Pulmonary artery endothelial cell (primary cell): Measurements from ENCODE around the gene DPH1. TPM values are rescaled to one million over a fixed set of nuclear protein-coding genes. Genes with fewer than 3 reads are reported as not detected.
A peak's percentile ranks its signal among the peaks of the same experiment; 100 is the strongest.
"Not testable (repeated sequence)": the region's sequence is repeated elsewhere in the genome, so short reads cannot be mapped to it uniquely, and the experiment has no call there.

Source experiments
- DNase-seq: peaks from one replicate; pipeline ENCODE4 v3.0.0-alpha.2; 2011; ENCODE audit warnings: low read depth, low spot score
- total RNA-seq: library from RNA; depleted of rRNA; stranded (reverse); fragments of >200 nt; gene quantifications from 2 replicates; pipeline ENCODE4 v1.2.3, GENCODE V29; 2014

DPH1 gene
- total RNA-seq = 13.2 and 18.4 TPM in 2 replicates

GRCh38 chr17:2029911-2030778 is at the start of gene DPH1:
DPH1 (plus strand) TSS chr17:2030153; CDS start chr17:2030170, 17 bp downstream.
- DNase-seq = peak; percentile 75

DNA sequence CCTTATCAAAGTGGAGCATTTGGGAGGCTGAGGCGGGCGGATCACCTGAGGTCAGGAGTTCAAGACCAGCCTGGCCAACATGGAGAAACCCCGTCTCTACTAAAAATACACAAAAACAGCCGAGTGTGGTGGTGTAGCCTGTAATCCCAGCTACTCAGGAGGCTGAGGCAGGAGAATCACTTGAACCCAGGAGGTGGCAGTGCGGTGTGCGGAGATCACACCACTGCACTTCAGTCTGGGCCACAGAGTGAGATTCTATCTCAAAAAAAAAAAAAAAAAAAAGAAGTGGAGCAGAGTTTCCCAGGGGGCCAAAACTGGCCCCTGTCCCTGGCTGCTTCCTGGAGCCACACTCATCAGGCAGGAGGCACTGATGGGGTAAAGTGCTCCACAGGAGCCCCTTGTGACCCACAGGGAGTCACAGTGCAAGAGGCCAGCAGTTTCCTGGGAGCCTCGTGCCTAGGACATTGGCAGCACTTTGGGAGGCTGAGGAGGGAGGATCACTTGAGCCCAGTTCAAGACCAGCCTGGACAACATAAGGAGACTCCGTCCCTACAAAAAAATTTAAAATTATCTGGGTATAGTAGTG is 49.2 kb upstream of the DPH1 start:
- no peak for DNase-seq

GRCh38 chr17:1982793-1983366 is 47.1 kb upstream of the DPH1 start:
- not testable (repeated sequence) for DNase-seq

DNA sequence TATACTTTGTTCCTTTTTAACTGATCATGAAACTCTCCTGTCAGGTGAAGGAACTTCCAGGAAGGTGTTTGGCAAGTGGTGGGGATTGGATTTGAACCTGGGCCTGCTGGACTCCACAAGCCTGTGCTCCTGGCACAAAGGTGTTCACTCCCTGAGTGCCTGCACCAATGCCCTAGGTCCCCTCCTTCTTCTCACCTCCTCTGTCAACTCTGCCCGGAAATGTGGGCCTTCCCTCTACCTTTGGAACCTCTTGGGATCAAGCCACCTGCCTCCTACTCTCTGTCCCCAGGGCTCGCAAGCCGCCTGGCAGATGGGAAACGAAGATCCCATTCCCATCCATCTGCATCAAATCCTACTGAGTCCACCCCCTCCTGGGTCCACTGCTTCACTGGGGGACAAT is 44.9 kb upstream of the DPH1 start:
- no peak for DNase-seq

GRCh38 chr17:1985686-1986085 is 44.3 kb upstream of the DPH1 start:
- DNase-seq = no peak

DNA sequence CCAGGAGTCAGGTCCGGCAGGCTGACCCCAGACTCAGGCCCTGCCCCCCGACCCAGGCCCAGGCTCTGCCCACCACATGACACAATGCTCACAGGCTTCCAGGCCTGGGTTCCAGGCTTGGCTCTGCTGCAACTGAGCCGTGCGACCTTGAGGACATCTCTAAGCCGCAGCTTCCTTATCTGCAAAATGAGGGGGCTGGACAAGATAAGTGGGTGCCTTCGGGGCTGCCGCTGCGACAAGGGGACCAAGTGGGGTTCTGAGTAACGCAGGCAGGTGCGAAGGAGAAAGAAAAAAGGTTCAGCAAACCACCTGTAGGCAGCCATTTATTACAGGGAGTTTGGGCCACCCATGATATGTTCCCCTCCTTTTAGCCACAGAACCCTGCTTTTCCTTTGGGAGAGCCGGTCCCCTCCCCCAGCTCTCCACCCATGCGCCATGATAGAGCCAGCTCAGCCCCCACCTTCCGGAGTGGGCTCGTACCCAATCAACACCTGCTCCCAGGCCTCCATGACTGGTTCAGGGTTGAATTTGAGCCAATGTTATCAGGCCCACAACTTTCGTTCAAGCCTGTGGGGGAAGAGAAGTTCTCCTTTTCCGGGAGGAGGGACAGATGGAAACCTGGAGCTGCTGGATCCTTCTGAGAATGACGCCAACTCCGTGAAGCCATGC is 43.0 kb upstream of the DPH1 start:
- no peak for DNase-seq

DNA sequence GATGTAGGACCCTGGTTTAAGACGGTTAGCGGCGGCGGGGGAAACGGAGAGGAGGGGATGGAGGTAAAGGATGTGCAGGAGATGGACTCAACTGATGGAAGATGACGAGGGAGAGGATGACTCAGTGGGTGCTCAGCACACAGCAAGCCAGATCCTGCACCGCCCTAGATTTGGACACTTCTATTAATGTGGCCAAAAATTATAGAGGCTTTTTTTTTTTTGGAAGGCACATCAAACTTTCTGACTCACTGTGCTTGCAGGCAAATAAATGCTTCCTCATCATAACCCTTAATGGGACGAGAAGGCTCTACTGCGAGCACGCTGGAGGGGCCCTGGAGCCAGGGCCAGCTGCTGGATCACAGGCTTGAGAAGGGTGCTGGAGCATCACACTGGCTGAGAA is 40.8 kb upstream of the DPH1 start:
- no peak for DNase-seq

- DNase-seq = no peak
Observed at GRCh38 chr17:1992541-1992940, 37.4 kb upstream of the DPH1 start.

GRCh38 chr17:1994707-1995106 is 35.2 kb upstream of the DPH1 start:
- DNase-seq = no peak

- no peak for DNase-seq
Observed at GRCh38 chr17:1995321-1995892, 34.5 kb upstream of the DPH1 start.

DNA sequence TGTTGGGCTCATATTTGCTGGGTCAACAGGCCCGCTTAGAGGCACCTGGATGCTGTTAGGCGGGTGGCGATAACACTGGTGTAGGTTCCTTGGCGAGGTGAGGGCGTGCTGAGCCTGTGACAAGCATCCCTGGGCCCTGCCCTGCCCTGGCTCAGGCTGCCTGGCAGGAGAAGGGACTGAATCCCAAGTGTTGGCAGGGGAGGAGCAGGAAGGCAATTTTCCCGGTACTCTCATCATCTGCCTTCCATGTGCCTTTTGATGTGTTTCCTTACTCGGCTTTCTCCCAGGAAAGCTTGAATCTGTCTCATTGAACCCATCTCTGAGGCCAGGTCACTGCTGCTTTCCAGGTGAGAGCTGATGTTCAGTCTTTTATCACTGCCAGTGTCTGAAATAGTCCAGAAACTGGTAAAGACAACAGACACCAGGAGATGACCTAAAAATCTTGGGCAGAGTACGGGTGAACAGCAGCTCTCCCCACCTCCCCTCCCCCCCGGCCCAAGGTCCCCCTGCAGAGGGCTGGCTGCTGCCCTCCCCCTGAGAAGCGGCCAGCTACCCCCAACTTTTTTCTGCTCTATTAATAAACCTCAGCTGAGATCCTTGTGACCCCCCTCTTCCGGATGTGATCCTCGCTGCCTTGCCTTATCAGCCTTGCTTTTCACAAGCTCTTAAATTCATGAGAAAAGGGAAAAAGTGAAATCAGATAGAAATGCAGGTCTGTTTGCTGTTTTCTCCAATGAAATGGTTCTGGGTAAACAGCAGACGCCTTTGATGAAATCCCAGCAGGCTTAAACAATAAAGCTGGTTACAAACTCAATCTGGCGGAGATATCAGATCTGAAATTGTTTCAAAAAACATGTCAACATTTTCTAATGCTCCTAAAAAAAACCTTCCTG is 33.8 kb upstream of the DPH1 start:
- DNase-seq = no peak

- DNase-seq = no peak
Observed at GRCh38 chr17:1996800-1997288, 33.1 kb upstream of the DPH1 start.

DNA sequence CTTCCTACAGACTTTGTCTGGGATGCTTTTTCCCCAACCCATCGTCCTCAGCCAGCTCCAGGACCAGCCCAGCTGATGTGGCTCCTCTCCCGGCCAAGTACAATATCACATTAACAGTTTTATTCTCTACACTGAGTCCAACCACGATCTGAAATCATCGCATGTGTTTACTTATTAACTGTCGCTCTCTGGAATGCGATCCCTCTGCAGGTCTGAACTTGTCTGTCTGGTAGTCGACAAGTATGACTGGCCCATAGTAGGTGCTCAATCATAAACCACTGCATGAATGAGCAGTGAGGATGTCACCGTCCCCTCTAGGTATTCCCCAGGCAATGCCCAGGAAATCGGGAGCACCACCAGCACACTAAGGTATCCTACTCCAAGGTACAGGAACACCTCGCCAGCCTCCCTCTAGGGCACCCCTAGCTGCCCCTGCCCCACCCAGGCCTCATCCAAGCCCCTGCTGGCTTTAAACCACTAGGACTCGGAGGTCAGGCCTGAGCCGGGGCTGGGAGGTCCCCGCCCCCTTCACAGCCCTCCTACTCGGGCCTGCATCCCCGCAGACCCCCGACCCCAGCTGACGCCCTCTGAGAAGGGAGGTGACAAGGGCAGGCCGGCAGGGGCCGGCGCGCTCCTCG is 32.5 kb upstream of the DPH1 start:
- DNase-seq = no peak

- DNase-seq = no peak
Observed at GRCh38 chr17:1997927-1998742, 31.8 kb upstream of the DPH1 start.

DNA sequence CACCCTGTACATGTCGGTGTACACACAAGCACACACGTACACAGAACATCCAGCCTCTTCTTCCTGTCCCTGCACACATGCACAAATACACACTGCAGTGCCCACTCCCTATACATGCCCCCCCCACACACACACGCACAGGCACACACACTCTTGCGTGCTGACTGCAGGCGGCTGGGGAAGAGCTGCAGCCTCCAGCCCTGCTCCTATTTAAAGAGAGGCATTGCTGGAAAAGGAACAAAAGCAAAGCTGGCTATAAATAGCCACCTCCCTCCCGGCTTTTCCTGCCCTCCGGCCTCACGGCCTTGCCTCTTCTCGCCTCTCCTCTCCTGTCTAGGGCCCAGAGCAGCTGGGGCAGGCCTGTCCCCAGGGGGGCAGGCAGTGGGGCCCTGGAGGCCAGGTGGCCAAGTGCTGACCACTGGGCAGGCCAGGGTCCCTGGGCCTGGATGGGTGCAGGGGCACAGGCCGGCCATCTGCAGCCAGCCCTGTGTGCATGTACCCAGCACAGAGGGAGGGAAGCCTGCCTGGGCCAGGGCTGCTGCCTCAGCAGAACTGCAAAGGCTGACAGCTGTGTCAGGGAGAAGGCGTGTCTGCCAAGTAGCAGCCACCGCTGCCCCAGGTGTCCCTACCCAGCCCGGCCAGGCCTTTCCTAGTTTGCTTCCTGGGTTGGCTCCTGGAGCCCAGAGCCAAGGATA is 30.2 kb upstream of the DPH1 start:
- DNase-seq = no peak

DNA sequence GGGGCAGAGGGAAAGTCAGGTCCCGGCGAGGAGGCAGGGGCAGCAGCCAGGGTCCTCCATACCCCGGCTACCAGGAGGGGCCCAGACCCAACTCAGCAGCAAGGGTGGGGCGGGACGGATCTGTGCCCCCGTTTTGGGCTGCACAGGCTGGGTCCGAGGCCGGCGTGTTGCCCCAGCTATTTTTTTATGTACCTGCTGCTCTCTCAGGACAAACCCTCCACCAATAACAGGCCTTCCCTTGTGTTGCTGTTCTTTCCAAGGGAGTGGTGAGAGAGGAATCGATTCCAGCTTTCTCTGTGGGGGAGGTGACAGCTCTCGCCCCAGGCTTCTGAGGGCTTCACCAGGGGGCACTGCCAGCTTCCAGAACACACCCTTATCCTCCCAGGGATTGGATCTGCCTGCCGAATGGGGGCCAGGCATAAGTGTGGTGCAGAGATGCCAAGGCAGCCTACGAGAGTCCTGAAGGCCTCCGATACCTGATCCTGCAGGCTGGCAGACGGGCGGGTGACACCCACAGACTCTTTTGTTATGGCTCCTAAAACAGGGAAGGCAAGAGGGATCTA is 27.1 kb upstream of the DPH1 start:
- DNase-seq = no peak

GRCh38 chr17:2003525-2003924 is 26.4 kb upstream of the DPH1 start:
- DNase-seq = no peak

DNA sequence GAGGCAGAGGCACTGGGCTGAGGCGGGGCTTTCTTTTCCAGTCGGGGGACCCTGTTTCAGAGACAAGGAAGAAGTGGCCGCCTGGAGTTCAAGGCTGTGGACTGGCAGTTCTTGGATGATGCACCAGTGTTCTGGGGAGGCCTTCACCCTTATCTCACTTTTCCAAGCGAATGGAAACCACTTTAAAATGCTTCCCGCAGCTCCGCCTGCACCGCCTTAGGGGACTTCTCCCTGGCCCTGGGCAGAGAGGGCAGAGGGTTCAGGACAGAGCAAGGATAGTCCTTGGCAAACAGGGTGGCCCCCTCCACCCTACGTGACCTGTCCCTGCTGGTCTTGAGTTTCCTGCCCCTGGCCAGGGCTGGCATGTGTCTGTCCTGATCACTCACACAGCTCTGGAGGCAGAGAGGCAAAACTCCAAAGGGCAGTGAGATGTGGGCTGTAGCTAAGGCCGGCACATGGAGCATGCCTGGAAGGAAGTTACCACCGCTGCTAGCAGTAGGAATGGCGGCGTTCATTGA is 25.5 kb upstream of the DPH1 start:
- DNase-seq = no peak
